ENCODE measurements around the gene KY.

KY gene

GRCh38 chr3:134672571-134672970 is 21.7 kb upstream of the KY start:
- in situ Hi-C loops (cut with MboI; ENCODE audit: low pct_unique_long_range_greater_than_20kb, low sequenced_read_pairs, unreplicated experiment) = no loop called here
- TF ChIP-seq CTCF (IDR thresholded peaks at IDR 0.05; ENCODE audit: extremely low read depth, insufficient read depth, missing control alignments) = no peak
- no peak for DNase-seq (ENCODE audit: low spot score)

GRCh38 chr3:134667956-134668355 is 17.1 kb upstream of the KY start:
- no peak for TF ChIP-seq CTCF (IDR thresholded peaks at IDR 0.05; ENCODE audit: extremely low read depth, insufficient read depth, missing control alignments)
- in situ Hi-C loops (cut with MboI; ENCODE audit: low pct_unique_long_range_greater_than_20kb, low sequenced_read_pairs, unreplicated experiment) = no loop called here
- no peak for DNase-seq (ENCODE audit: low spot score)

- DNase-seq (ENCODE audit: low spot score) = no peak
- in situ Hi-C loops (cut with MboI; ENCODE audit: low pct_unique_long_range_greater_than_20kb, low sequenced_read_pairs, unreplicated experiment) = no loop called here
- no peak for TF ChIP-seq CTCF (IDR thresholded peaks at IDR 0.05; ENCODE audit: extremely low read depth, insufficient read depth, missing control alignments)
Measured at GRCh38 chr3:134667406-134667805, 16.6 kb upstream of the KY start.

GRCh38 chr3:134666885-134667284 is 16.1 kb upstream of the KY start:
- no peak for DNase-seq (ENCODE audit: low spot score)
- in situ Hi-C loops (cut with MboI; ENCODE audit: low pct_unique_long_range_greater_than_20kb, low sequenced_read_pairs, unreplicated experiment) = no loop called here
- TF ChIP-seq CTCF (IDR thresholded peaks at IDR 0.05; ENCODE audit: extremely low read depth, insufficient read depth, missing control alignments) = no peak

GRCh38 chr3:134666466-134666865 is 15.6 kb upstream of the KY start:
- no peak for DNase-seq (ENCODE audit: low spot score)
- in situ Hi-C loops (cut with MboI; ENCODE audit: low pct_unique_long_range_greater_than_20kb, low sequenced_read_pairs, unreplicated experiment) = no loop called here
- TF ChIP-seq CTCF (IDR thresholded peaks at IDR 0.05; ENCODE audit: extremely low read depth, insufficient read depth, missing control alignments) = no peak

GRCh38 chr3:134666052-134666451 is 15.2 kb upstream of the KY start:
- TF ChIP-seq CTCF (IDR thresholded peaks at IDR 0.05; ENCODE audit: extremely low read depth, insufficient read depth, missing control alignments) = no peak
- in situ Hi-C loops (cut with MboI; ENCODE audit: low pct_unique_long_range_greater_than_20kb, low sequenced_read_pairs, unreplicated experiment) = no loop called here
- no peak for DNase-seq (ENCODE audit: low spot score)

GRCh38 chr3:134665243-134665642 is 14.4 kb upstream of the KY start:
- in situ Hi-C loops (cut with MboI; ENCODE audit: low pct_unique_long_range_greater_than_20kb, low sequenced_read_pairs, unreplicated experiment) = no loop called here
- TF ChIP-seq CTCF (IDR thresholded peaks at IDR 0.05; ENCODE audit: extremely low read depth, insufficient read depth, missing control alignments) = no peak
- DNase-seq (ENCODE audit: low spot score) = no peak

Data from GM13977 (cell line).